HG02798 (cell line): ENCODE results near the gene BCL2.

Experiments used
- ATAC-seq: cut with Tn5 transposase; IDR thresholded peaks from one replicate; pipeline ENCODE4 v1.9.1; 2021; ENCODE audit warnings: mild to moderate bottlenecking; ENCODE audit not compliant: unreplicated experiment, poor library complexity

BCL2 gene

DNA sequence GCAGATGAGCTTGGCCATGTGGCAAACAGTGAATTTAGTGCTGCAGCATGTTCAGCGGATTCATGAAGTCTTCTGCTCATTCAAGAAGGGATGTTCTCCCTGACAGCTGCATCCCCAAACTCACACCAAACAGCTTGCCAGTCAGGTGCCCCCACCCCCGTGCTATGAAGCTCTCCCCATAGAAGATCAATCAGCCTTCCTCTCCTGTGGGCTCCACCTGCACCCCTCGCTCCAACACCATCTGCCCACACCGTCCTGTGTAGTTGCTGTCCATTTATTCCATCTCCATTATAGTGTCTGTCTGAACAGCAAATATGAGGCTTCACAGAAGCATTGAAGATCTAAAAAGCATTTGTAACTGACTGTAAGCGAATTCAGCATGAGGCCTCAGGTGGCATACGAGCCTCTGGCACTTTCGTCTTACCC is 218.9 kb downstream of the BCL2 start:
- no peak for ATAC-seq

DNA sequence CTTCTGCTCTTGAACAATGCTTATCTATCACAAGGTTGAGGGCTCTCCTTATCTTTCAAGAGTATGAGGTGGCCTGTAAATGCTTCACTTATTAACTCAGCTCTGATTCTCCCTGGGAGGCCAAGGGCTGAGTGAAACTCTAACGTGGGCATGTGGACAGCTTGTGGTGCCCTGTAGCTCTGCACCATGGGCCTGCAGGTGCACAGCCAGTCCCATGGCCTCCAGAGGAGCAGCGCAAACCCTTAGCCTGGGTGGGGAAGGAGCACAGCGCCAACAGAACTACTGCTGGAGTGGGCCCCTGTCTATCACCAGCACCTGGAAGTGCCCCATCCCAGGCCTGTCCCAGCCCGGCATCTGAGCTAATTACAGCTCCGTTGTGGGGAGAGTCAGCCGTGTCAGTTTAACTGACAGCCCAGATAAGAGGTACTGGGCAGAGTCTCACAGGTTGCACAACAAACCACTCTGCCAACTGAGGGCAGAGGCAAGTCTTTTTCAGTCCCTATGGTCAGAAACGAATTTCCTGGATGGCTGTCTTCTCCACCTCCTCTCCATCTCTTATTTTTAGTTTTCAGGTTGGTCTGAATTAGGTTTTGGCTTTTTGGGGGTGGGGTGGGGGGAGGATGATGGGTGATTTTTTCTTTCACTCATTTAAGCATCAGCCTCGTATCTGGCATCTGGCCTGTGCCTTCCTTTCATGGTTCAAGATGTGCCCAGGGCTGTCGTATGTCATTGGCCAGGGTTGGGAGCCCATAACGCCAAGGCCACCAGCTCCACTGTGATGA is 219.5 kb downstream of the BCL2 start:
- ATAC-seq = peak; percentile 74

DNA sequence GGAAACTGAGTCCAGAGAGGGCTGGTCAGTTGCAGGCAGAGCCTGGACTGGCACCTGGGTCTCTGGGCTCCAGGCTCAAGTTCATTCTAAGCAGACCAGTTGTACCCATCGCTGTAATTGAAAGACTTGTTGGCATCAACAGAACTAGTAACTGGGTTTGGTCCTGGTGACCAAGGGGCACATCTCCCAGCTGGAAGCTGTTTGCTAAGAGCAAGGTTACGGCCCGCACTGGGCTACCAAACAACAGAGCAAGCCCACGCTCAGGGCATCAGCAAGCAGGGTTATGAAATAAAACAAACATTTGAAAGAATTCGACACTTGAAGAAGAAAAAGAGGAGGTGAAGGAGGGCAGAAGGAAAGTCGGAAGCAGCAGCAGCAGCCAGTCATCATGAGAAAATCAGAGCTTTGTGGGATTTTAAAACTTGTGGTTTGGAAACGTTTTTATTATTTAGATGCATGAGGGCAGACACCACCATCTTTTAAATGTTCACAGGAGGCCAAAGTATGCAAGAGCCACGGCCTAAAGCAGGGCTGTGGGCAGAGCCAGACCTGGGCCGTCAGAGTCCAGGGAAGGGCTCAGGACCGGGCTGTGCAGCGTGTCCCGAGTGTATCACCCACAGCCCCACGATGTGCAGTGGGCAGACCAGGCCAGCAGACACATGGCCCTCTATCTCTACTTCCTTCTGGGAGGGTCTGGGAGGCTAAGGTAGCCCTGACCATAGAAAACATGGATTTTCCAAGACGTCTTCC is 220.3 kb downstream of the BCL2 start:
- no peak for ATAC-seq

DNA sequence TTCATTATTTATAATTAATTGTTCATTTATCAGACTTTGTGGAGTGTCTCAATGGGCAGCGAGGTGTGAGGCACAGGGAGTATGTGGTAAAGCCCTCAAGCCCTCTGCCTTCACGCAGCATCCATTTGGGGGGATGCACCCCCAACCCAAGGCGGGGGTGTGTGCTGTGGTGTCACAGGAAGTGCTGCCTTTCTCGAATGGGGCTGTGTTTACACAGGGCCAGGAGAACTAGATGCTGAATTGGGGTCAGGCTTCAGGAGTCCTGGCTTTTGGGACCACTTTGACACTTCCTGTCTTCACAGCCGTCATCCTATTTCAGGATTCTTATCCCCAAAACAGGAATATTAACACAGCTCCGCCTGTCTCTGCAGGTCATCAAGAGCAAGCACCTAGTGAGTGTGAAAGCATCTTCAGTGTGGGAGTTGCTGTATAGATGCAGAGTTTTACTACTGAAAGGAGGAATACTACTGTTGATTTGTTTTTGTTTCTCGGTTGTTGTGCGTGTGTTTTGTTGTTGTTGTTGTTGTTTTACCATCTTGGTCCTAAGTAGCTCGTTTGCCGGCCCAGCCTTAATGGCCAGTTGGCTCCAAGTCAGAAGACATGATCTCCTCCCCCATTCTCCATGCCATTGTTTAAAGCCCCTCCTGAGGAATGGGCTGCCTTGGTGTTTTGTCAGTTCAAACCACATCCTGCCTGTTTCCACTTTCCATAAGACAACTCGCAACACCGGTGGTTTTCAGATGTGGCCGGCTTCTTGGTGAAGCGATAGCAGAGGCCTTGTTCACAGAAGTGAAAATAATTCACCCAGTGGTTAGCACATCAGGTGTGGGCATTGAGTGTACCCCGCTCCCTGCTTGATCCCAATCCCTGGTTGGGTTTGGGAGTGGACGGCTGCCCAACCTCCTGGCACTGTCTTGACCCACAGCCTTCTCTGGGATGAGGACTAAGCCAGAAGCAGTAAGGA is 221.3 kb downstream of the BCL2 start:
- ATAC-seq = peak; percentile 75

DNA sequence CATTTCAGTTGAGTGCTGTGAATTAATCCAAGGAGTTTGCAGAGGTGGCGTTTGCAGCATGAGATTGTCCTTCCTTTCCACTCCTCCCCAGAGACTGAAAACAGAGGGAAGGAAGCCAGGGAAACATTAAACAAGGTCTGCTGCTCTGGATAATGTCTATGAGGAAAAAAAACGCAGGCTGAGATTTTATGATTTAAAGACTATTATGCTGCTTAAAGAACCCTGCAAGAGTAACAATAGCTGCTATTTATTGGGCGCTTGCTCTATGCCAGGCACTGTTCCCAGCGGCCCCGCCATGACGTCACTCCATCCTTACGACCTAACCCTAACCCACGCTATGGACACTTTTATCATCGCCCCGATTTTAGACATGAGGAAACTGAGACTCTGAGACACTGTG is 222.4 kb downstream of the BCL2 start:
- no peak for ATAC-seq

DNA sequence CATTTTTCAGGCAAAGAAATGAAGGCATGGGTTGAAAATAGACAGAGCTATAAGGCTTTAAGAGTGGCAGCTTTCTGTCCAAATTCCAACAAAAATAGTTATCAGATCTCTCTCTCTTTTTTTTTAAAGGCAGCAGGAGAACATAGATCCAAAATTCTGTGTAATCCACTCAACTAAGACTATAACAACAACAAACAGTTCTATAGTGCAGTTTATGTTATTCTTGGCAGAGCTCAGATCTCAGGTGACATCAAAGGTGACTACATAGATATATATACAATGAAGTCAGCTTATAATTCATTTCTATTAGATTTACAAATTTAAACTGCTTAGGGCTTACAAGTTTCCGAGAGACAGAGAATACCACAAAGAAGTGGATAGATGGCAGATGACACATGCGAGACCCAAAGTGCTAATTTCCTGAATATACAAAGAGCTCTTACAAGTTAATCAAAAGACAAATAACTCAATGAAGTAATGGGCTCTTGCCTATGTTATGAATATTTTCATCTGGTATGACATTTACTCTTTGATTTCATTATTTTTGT is 223.2 kb downstream of the BCL2 start:
- ATAC-seq = no peak

GRCh38 chr18:63095768-63096167 is 223.8 kb downstream of the BCL2 start:
- ATAC-seq = no peak

GRCh38 chr18:63091671-63092364 is 227.8 kb downstream of the BCL2 start:
- no peak for ATAC-seq

- ATAC-seq = no peak
Observed at GRCh38 chr18:63090334-63090733, 229.2 kb downstream of the BCL2 start.

DNA sequence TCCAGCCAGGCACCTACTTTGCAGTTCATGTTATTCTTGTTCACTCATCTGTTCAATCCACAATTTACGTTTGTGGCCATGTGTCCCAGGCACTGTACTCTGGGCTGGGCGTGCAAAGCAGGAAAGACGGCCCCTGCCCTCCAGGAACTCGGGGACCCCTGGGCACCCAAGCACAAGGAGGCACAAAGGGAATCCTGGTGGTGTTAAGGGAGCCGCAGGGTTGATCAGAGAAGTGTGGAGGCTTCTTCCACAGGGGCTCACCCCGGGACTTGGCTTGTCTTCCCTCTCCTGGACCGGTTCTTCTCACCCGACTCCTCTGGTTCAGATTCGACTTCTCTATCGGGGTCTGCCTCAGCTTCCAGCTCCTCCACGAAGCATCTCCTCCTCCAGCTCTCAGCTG is 230.5 kb downstream of the BCL2 start:
- ATAC-seq = no peak

- ATAC-seq = no peak
Observed at GRCh38 chr18:63088262-63088661, 231.3 kb downstream of the BCL2 start.

GRCh38 chr18:63087421-63088230 is 231.9 kb downstream of the BCL2 start:
- no peak for ATAC-seq

GRCh38 chr18:63085611-63086010 is 234.0 kb downstream of the BCL2 start:
- no peak for ATAC-seq

DNA sequence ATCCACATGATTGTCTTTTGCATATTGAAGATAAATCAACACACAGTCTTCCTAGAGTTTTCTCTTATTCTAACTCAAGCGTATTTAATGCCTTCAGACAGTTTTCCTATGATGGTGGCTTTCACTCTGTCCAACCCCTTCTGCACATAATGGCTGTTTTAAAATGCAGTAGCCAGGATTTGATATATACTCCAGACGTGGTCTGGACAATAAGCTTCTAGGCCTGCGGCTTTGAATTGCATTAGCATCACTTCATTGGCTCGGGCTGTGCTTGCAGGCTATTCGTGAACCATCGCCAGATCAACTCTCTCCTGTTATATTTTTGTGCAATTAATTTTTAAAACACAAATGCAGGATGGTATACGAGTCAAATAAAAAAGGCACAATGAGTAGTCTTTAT is 235.3 kb downstream of the BCL2 start:
- no peak for ATAC-seq

GRCh38 chr18:63083555-63083954 is 236.0 kb downstream of the BCL2 start:
- ATAC-seq = no peak

- no peak for ATAC-seq
Observed at GRCh38 chr18:63083020-63083531, 236.5 kb downstream of the BCL2 start.

- no peak for ATAC-seq
Observed at GRCh38 chr18:63082366-63083019, 237.1 kb downstream of the BCL2 start.

DNA sequence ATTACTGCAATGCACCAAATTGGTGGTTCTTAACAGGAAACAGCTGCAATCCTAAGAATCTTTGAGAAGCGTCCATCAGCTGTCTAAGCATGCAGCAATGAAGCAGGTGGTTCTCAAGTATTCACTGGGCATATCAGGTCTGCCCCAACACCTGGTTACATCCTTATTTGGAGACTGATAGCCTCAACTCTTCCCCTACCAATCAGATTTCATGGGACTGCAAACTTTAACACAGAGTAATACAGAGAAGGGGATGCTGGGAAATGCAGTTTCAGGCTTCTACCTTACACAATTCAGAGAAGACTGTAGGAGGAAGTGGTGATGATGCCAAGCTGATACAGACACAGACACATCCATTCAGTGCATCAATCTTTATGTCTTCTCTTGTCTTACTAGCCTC is 240.5 kb downstream of the BCL2 start:
- peak; percentile 52 for ATAC-seq
